ENCODE data around the gene CNRIP1. TPM values are rescaled to one million over a fixed set of nuclear protein-coding genes. Genes with fewer than 3 reads are reported as not detected.
"Not testable (repeated sequence)": the region's sequence is repeated elsewhere in the genome, so short reads cannot be mapped to it uniquely, and the experiment has no call there.

CNRIP1 gene
- total and polyA plus RNA-seq, 10 donors, result 7.8 to 26.7 (median 19.1) TPM

- no peaks in the 10 kb centered on the region for H3K27me3 ChIP-seq (replicated peaks in 1 of 7)
- TF ChIP-seq POLR2AphosphoS5 (IDR thresholded peaks at IDR 0.05) (no peak), CTCF (IDR thresholded peaks at IDR 0.05 in 8 of 11, conservative IDR thresholded peaks at IDR 0.05 in 3 of 11) (no peak), POLR2A (IDR thresholded peaks at IDR 0.05) (no peak)
- no peak for DNase-seq
- intact Hi-C loops (cut with DNase I; ENCODE audit: low total_unique reads), result no loop called here
- H3K4me1 ChIP-seq, result no peaks in the 10 kb centered on the region
- no peak overlapping the region for H3K27ac ChIP-seq
- peaks cover 0 to 7% (median under 1%) of the 10 kb centered on the region in 8 donors for H3K9me3 ChIP-seq
- no peak overlapping the region for H3K4me3 ChIP-seq
- no peaks in the 10 kb centered on the region for H3K36me3 ChIP-seq
Observed at GRCh38 chr2:68309426-68309825, 10.3 kb downstream of the CNRIP1 start.

GRCh38 chr2:68303902-68304272 is 15.9 kb downstream of the CNRIP1 start:
- H3K4me3 ChIP-seq; H3K36me3 ChIP-seq; H3K9me3 ChIP-seq; H3K4me1 ChIP-seq; H3K27me3 ChIP-seq (replicated peaks in 1 of 7); H3K27ac ChIP-seq; DNase-seq; intact Hi-C loops (cut with DNase I; ENCODE audit: low total_unique reads): not testable (repeated sequence)
- 81 to 100% (median 94%) methylated on average over 1 of the region's 1 CpG for WGBS, 5 donors

GRCh38 chr2:68303033-68303901 is 16.5 kb downstream of the CNRIP1 start:
- WGBS, 5 donors, result 91 to 98% (median 94%) methylated on average over 9 to 12 of the region's 12 CpGs

GRCh38 chr2:68302281-68302875 is 17.4 kb downstream of the CNRIP1 start:
- Histone ChIP-seq H3K4me1 (no peaks in the 10 kb centered on the region), H3K36me3 (no peaks in the 10 kb centered on the region), H3K4me3 (no peak overlapping the region), H3K9me3 (no peaks in the 10 kb centered on the region), H3K27me3 (replicated peaks in 1 of 7) (no peaks in the 10 kb centered on the region), H3K27ac (no peak overlapping the region)
- 83 to 96% (median 86%) methylated on average over 2 to 3 of the region's 3 CpGs for WGBS, 5 donors
- intact Hi-C loops (cut with DNase I; ENCODE audit: low total_unique reads), result no loop called here
- TF ChIP-seq CTCF (IDR thresholded peaks at IDR 0.05 in 8 of 11, conservative IDR thresholded peaks at IDR 0.05 in 3 of 11) (no peak), POLR2A (IDR thresholded peaks at IDR 0.05) (no peak), POLR2AphosphoS5 (IDR thresholded peaks at IDR 0.05) (no peak)
- DNase-seq, result no peak

More at GRCh38 chr2:68303033-68303901, 16.5 kb downstream of the CNRIP1 start:
- Histone ChIP-seq H3K27ac (no peak overlapping the region), H3K27me3 (replicated peaks in 1 of 7) (no peaks in the 10 kb centered on the region), H3K36me3 (no peaks in the 10 kb centered on the region), H3K9me3 (no peaks in the 10 kb centered on the region), H3K4me1 (no peaks in the 10 kb centered on the region), H3K4me3 (no peak overlapping the region)
- TF ChIP-seq CTCF (IDR thresholded peaks at IDR 0.05 in 8 of 11, conservative IDR thresholded peaks at IDR 0.05 in 3 of 11), result no peak
- TF ChIP-seq POLR2AphosphoS5 (IDR thresholded peaks at IDR 0.05), result no peak
- TF ChIP-seq POLR2A (IDR thresholded peaks at IDR 0.05), result no peak
- intact Hi-C loops (cut with DNase I; ENCODE audit: low total_unique reads), result no loop called here
- DNase-seq, result no peak

Data from spleen (tissue), 11 donors.